CD14-positive monocyte (primary cell): ENCODE data around the gene ZFP64. TPM values are rescaled to one million over a fixed set of nuclear protein-coding genes. Genes with fewer than 3 reads are reported as not detected.
A peak's percentile ranks its signal among the peaks of the same experiment; 100 is the strongest.

Source experiments
- DNase-seq, 3 donors: peaks; one replicate each; pipeline ENCODE4 v3.0.0-alpha.2; 2011 to 2022
- H2AFZ ChIP-seq: 2 replicates; pipeline ENCODE4 v1.6.0; 2012; ENCODE audit warnings: mild to moderate bottlenecking, low read depth, low read length, inconsistent platforms; ENCODE audit not compliant: insufficient read depth, poor library complexity, severe bottlenecking
- H3K27ac ChIP-seq, 2 donors: 1 replicate in 1 of 2; 2 replicates in 1 of 2; pipeline ENCODE4 v1.5.1; 2012 to 2013; ENCODE audit warnings: low read length in 2 of 2, control low read depth in 1 of 2, inconsistent platforms in 1 of 2, low read depth in 1 of 2, mild to moderate bottlenecking in 1 of 2
- H3K27me3 ChIP-seq, 2 donors: one replicate each; pipeline versions ENCODE4 v1.6.0 to v1.6.1; 2011 to 2013; ENCODE audit warnings: low read length in 2 of 2; ENCODE audit not compliant: control insufficient read depth in 2 of 2, insufficient read depth in 2 of 2
- H3K36me3 ChIP-seq, 2 donors: replicated peaks in 1 of 2; 1 replicate in 1 of 2; 2 replicates in 1 of 2; pipeline versions ENCODE4 v1.5.1 to v1.6.1; 2012 to 2013; ENCODE audit warnings: low read length in 2 of 2, control low read depth in 1 of 2, inconsistent platforms in 1 of 2, mild to moderate bottlenecking in 1 of 2; ENCODE audit not compliant: insufficient read depth in 2 of 2, control insufficient read depth in 1 of 2
- H3K4me1 ChIP-seq, 2 donors: 1 replicate in 1 of 2; 2 replicates in 1 of 2; pipeline versions ENCODE4 v1.5.1 to v1.6.1; 2012 to 2013; ENCODE audit warnings: low read length in 2 of 2, control low read depth in 1 of 2, inconsistent platforms in 1 of 2, mild to moderate bottlenecking in 1 of 2, moderate library complexity in 1 of 2; ENCODE audit not compliant: insufficient read depth in 2 of 2, control insufficient read depth in 1 of 2
- H3K4me2 ChIP-seq: replicated peaks from 2 replicates; pipeline ENCODE3; 2012; ENCODE audit warnings: low read length, moderate library complexity, mild to moderate bottlenecking; ENCODE audit not compliant: poor library complexity, severe bottlenecking; ENCODE audit errors: extremely low read depth
- H3K4me3 ChIP-seq, 3 experiments: fragments of 200-600 bp in 1 of 3; sonication (generic) in 1 of 3; replicated peaks in 1 of 3; 1 replicate in 2 of 3; 2 replicates in 1 of 3; pipeline ENCODE4 v1.5.1; 2011 to 2013; ENCODE audit warnings: low read length in 3 of 3, mild to moderate bottlenecking in 3 of 3, control low read depth in 2 of 3, low read depth in 2 of 3, inconsistent platforms in 1 of 3, moderate library complexity in 1 of 3
- H3K79me2 ChIP-seq: 2 replicates; pipeline ENCODE4 v1.6.0; 2012; ENCODE audit warnings: mild to moderate bottlenecking, control low read depth, inconsistent platforms, low read length, moderate library complexity; ENCODE audit not compliant: insufficient read depth
- H3K9ac ChIP-seq: 2 replicates; pipeline ENCODE4 v1.6.0; 2017; ENCODE audit warnings: low read length, mild to moderate bottlenecking; ENCODE audit not compliant: insufficient read depth, poor library complexity, severe bottlenecking
- H3K9me3 ChIP-seq, 2 donors: replicated peaks in 1 of 2; 1 replicate in 1 of 2; 2 replicates in 1 of 2; pipeline versions ENCODE4 v1.5.1 to v1.6.1; 2012 to 2013; ENCODE audit warnings: low read length in 2 of 2, control low read depth in 1 of 2; ENCODE audit not compliant: control insufficient read depth in 1 of 2, insufficient read depth in 1 of 2
- H4K20me1 ChIP-seq: 2 replicates; pipeline ENCODE4 v1.6.0; 2012; ENCODE audit warnings: mild to moderate bottlenecking, low read length, control low read depth, moderate library complexity; ENCODE audit not compliant: insufficient read depth
- H3K27ac Mint-ChIP-seq, 7 donors: one replicate each; pipeline ENCODE4 v1.8.0; 2020; ENCODE audit warnings: mild to moderate bottlenecking in 7 of 7, mixed read lengths in 7 of 7, moderate library complexity in 6 of 7, inconsistent platforms in 2 of 7
- H3K27me3 Mint-ChIP-seq, 3 donors: one replicate each; pipeline ENCODE4 v1.8.0; 2021 to 2022; ENCODE audit warnings: low read depth in 3 of 3, mild to moderate bottlenecking in 3 of 3, mixed read lengths in 3 of 3, moderate library complexity in 3 of 3, inconsistent platforms in 1 of 3
- H3K36me3 Mint-ChIP-seq, 2 donors: one replicate each; pipeline ENCODE4 v1.8.0; 2020; ENCODE audit warnings: mixed read lengths in 2 of 2, inconsistent platforms in 1 of 2, mild to moderate bottlenecking in 1 of 2
- H3K4me1 Mint-ChIP-seq: one replicate; pipeline ENCODE4 v1.8.0; 2020; ENCODE audit warnings: mild to moderate bottlenecking, mixed read lengths
- H3K4me3 Mint-ChIP-seq, 2 donors: one replicate each; pipeline ENCODE4 v1.8.0; 2020; ENCODE audit warnings: mild to moderate bottlenecking in 2 of 2, mixed read lengths in 2 of 2, moderate library complexity in 1 of 2
- H3K9me3 Mint-ChIP-seq, 7 donors: one replicate each; pipeline ENCODE4 v1.8.0; 2020 to 2022; ENCODE audit warnings: mixed read lengths in 7 of 7, mild to moderate bottlenecking in 6 of 7, moderate library complexity in 6 of 7, inconsistent platforms in 2 of 7
- CTCF ChIP-seq: fragments of 200-600 bp; IDR thresholded peaks from one replicate; pipeline ENCODE4 v1.8.0; 2022; ENCODE audit warnings: antibody characterized with exemption, mild to moderate bottlenecking
- WGBS: methylation state at CpG from one replicate; pipeline ENCODE4 v1.1.5; 2013; ENCODE audit warnings: missing lambda C conversion rate; ENCODE audit not compliant: insufficient coverage; 5-methylcytosine and 5-hydroxymethylcytosine counted together
- intact Hi-C, 2 donors: fragments of 100-400 bp; cut with micrococcal nuclease; formaldehyde crosslinking; loops; one replicate each; pipeline versions ENCODE4 v1.15.0 to v1.15.1; 2023
- polyA plus RNA-seq, 3 donors: library from polyadenylated mRNA; depleted of rRNA in 1 of 3; unstranded in 2 of 3; stranded (reverse) in 1 of 3; fragments of 300-500 nt in 2 of 3; fragments of >200 nt in 1 of 3; fragmentation: Illumina TruSeq in 2 of 3; gene quantifications; 1 replicate in 2 of 3; 2 replicates in 1 of 3; pipeline ENCODE4 v1.2.3, GENCODE V29; 2012 to 2021

Gene ZFP64
- polyA plus RNA-seq, 3 donors: 2.9 to 7.3 (median 4.9) TPM

DNA sequence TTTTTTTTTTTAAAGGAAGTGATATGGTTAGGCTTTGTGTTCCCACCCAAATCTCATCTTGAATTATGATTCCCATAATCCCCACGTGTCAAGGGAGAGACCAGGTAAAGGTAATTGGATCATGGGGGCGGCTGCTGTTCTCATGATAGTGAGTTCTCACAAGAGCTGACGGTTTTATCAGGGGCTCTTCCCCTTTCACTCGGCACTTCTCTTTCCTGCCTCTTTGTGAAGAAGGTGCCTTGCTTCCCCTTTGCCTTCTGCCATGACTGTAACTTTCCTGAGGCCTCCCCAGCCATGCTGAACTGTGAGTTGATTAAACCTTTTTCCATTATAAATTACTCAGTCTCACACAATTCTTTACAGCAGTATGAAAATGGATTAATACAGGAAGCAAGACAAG lies 64.3 kb downstream of the ZFP64 start:
- Mint-ChIP-seq H3K27me3 (peaks cover 0 to 5% (median 1%) of the 10 kb centered on the region in 3 donors), H3K36me3 (no peaks in the 10 kb centered on the region), H3K9me3 (peaks cover 5 to 14% (median 11%) of the 10 kb centered on the region in 7 donors), H3K4me3 (peak overlapping the region in 1 of 2 donors; percentile 62), H3K27ac (peak overlapping the region; percentile 70 to 91 (median 77)), H3K4me1 (peaks cover 17% of the 10 kb centered on the region)
- peak; percentile 46 to 59 (median 56) for DNase-seq
- no peak for TF ChIP-seq CTCF
- no peaks in the 10 kb centered on the region for H4K20me1 ChIP-seq
- H3K4me3 ChIP-seq: peak overlapping the region in 1 of 3 experiments; percentile 5
- H3K9me3 ChIP-seq: peaks cover 2 to 7% of the 10 kb centered on the region in 2 donors
- intact Hi-C loops: no loop called here
- H3K27ac ChIP-seq: peak overlapping the region; percentile 25 to 63
- no peaks in the 10 kb centered on the region for H3K27me3 ChIP-seq
- H3K9ac ChIP-seq: no peak overlapping the region
- WGBS: 0% methylated on average over 1 of the region's 4 CpGs
- H3K4me2 ChIP-seq: peak overlapping the region; percentile 21
- H3K79me2 ChIP-seq: no peaks in the 10 kb centered on the region
- H2AFZ ChIP-seq: no peak overlapping the region
- H3K4me1 ChIP-seq: peaks cover 12 to 20% of the 10 kb centered on the region in 2 donors
- H3K36me3 ChIP-seq: no peaks in the 10 kb centered on the region

- Histone ChIP-seq H3K4me2 (no peak overlapping the region), H3K36me3 (no peaks in the 10 kb centered on the region), H3K4me1 (peaks cover 12 to 20% of the 10 kb centered on the region in 2 donors), H3K4me3 (no peak overlapping the region), H3K27me3 (no peaks in the 10 kb centered on the region), H2AFZ (no peak overlapping the region), H3K79me2 (no peaks in the 10 kb centered on the region), H3K27ac (no peak overlapping the region), H3K9ac (no peak overlapping the region), H3K9me3 (no peaks in the 10 kb centered on the region), H4K20me1 (no peaks in the 10 kb centered on the region)
- intact Hi-C loops: no loop called here
- peaks cover 17% of the 10 kb centered on the region for H3K4me1 Mint-ChIP-seq
- H3K9me3 Mint-ChIP-seq: peaks cover 0 to 7% (median 2%) of the 10 kb centered on the region in 7 donors
- H3K4me3 Mint-ChIP-seq: no peak overlapping the region
- H3K36me3 Mint-ChIP-seq: no peaks in the 10 kb centered on the region
- DNase-seq: no peak
- no peak overlapping the region for H3K27ac Mint-ChIP-seq
- peaks cover 0 to 2% (median 1%) of the 10 kb centered on the region in 3 donors for H3K27me3 Mint-ChIP-seq
- no peak for TF ChIP-seq CTCF
- WGBS: 77% methylated on average over 3 of the region's 3 CpGs
Observed at GRCh38 chr20:52124821-52125220, 66.8 kb downstream of the ZFP64 start.
